Spleen (tissue), 11 donors: ENCODE results near the gene P2RY11. TPM values are rescaled to one million over a fixed set of nuclear protein-coding genes. Genes with fewer than 3 reads are reported as not detected.

Source experiments
- DNase-seq: peaks from one replicate; pipeline ENCODE4 v3.0.0-alpha.2; 2020
- H3K27ac ChIP-seq, 8 donors: fragments of 200-600 bp; sonication (generic) in 7 of 8; 1 replicate in 4 of 8; 2 replicates in 4 of 8; pipeline versions ENCODE4 v1.5.0 to v1.8.0; 2016 to 2021; ENCODE audit warnings: inconsistent platforms in 4 of 8, mild to moderate bottlenecking in 4 of 8, moderate library complexity in 1 of 8
- H3K27me3 ChIP-seq, 7 donors: fragments of 200-600 bp; sonication (generic) in 6 of 7; replicated peaks in 1 of 7; 1 replicate in 4 of 7; 2 replicates in 3 of 7; pipeline versions ENCODE4 v1.5.0 to v1.8.0; 2016 to 2021; ENCODE audit warnings: inconsistent platforms in 3 of 7, mild to moderate bottlenecking in 1 of 7
- H3K36me3 ChIP-seq, 6 donors: fragments of 200-600 bp; sonication (generic) in 5 of 6; 1 replicate in 4 of 6; 2 replicates in 2 of 6; pipeline versions ENCODE4 v1.5.0 to v1.8.0; 2016 to 2021; ENCODE audit warnings: inconsistent platforms in 2 of 6
- H3K4me1 ChIP-seq, 6 donors: fragments of 200-600 bp; sonication (generic) in 5 of 6; 1 replicate in 3 of 6; 2 replicates in 3 of 6; pipeline versions ENCODE4 v1.5.0 to v1.8.0; 2016 to 2021; ENCODE audit warnings: inconsistent platforms in 3 of 6
- H3K4me3 ChIP-seq, 8 donors: fragments of 200-600 bp; sonication (generic) in 7 of 8; 1 replicate in 4 of 8; 2 replicates in 4 of 8; pipeline versions ENCODE4 v1.5.0 to v1.8.0; 2016 to 2021; ENCODE audit warnings: inconsistent platforms in 4 of 8, mild to moderate bottlenecking in 4 of 8, moderate library complexity in 2 of 8
- H3K9me3 ChIP-seq, 8 donors: fragments of 200-600 bp; sonication (generic) in 7 of 8; 1 replicate in 4 of 8; 2 replicates in 4 of 8; pipeline versions ENCODE4 v1.5.0 to v1.8.0; 2016 to 2021; ENCODE audit warnings: inconsistent platforms in 4 of 8
- CTCF ChIP-seq, 11 experiments: fragments of 200-600 bp in 7 of 11; fragments of 450-650 bp in 4 of 11; sonication (generic) in 4 of 11; IDR thresholded peaks in 8 of 11; conservative IDR thresholded peaks in 3 of 11; 1 replicate in 7 of 11; 2 replicates in 4 of 11; pipeline versions ENCODE4 v1.4.0 to v1.8.0; 2016 to 2021; ENCODE audit warnings: antibody characterized with exemption in 11 of 11, inconsistent platforms in 4 of 11, mild to moderate bottlenecking in 1 of 11
- POLR2A ChIP-seq, 3 donors: fragments of 450-650 bp; IDR thresholded peaks; one replicate each; pipeline ENCODE4 v1.5.1; 2017; ENCODE audit warnings: antibody characterized with exemption in 3 of 3, mild to moderate bottlenecking in 1 of 3
- POLR2AphosphoS5 ChIP-seq, 3 donors: sonication (generic); formaldehyde crosslinking; IDR thresholded peaks; one replicate each; pipeline ENCODE4 v1.5.1; 2017; ENCODE audit warnings: antibody characterized with exemption in 3 of 3
- WGBS, 5 donors: extraction: QIAGEN DNeasy Blood & Tissue Kit in 3 of 5; methylation state at CpG; one replicate each; pipeline versions ENCODE4 v1.1.5 to v1.1.7; 2013 to 2018; 5-methylcytosine and 5-hydroxymethylcytosine counted together
- intact Hi-C: fragments of 100-400 bp; cut with DNase I; formaldehyde crosslinking; loops from one replicate; pipeline ENCODE4 v1.15.0; 2023; ENCODE audit warnings: low total_unique reads
- polyA plus RNA-seq, 3 donors: library from polyadenylated mRNA; stranded (reverse); fragments of 200-250 nt; gene quantifications; one replicate each; pipeline ENCODE4 v1.2.1, GENCODE V29; 2013
- total RNA-seq, 7 donors: library from RNA; depleted of rRNA in 3 of 7; stranded (reverse); fragments of >200 nt in 3 of 7; fragmentation: NEBNext Ultra II Directional in 4 of 7; extraction: Animal tissue kit (Norgen Biotek cat#: 25700) in 4 of 7; gene quantifications; one replicate each; pipeline versions ENCODE4 v1.1.0 to v1.2.1, GENCODE V29; 2016 to 2021
- donor health status: healthy with polysubstance abuse.
- donor health status: DM: no; HTN: no; CAD: no; lungs with moderate emphysema.
- donor health status: DM: no; HTN: no; CAD: no.
- donor health status: Bipolar disorder and iron deficiency.
- donor health status: healthy.
- donor health status: DM: no; HTN: no; CAD: no.
- donor health status: DM: yes; HTN: yes; CAD: no.

The P2RY11 gene
- total and polyA plus RNA-seq, 10 donors: 7.9 to 24.2 (median 16.9) TPM

DNA sequence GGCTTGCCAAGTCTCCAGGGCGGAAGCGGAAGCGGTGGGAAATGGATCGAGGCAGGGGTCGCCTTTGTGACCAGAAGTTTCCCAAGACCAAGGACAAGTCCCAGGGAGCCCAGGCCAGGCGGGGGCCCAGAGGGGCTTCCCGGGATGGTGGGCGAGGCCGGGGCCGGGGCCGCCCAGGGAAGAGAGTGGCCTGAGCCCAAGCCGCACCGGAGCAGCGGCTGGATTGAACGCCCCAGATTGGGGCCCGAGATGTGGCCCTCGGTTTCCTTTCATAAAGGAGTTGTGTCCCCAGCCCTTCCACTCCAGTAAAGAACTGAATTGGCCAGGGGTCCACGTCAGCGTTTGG is 548 bp upstream of the P2RY11 start:
- no peaks in the 10 kb centered on the region for H3K27me3 ChIP-seq
- 73 to 89% (median 84%) methylated on average over 5 to 19 of the region's 19 CpGs for WGBS, 5 donors
- DNase-seq: no peak
- peaks cover 29 to 99% (median 70%) of the 10 kb centered on the region in 6 donors for H3K4me1 ChIP-seq
- intact Hi-C loops: loop anchor here (10.0 kb wide), 1 partner anchor 144 kb away; the partner anchor contains the start of gene MRPL4
- H3K9me3 ChIP-seq: no peaks in the 10 kb centered on the region
- H3K27ac ChIP-seq: peak overlapping the region in 6 of 8 donors; percentile 2 to 87 (median 67)
- peak overlapping the region in 3 of 8 donors; percentile 25 to 60 (median 29) for H3K4me3 ChIP-seq
- TF ChIP-seq CTCF (IDR thresholded peaks at IDR 0.05 in 8 of 11, conservative IDR thresholded peaks at IDR 0.05 in 3 of 11) (no peak), POLR2AphosphoS5 (IDR thresholded peaks at IDR 0.05) (no peak), POLR2A (IDR thresholded peaks at IDR 0.05) (no peak)
- H3K36me3 ChIP-seq: peaks cover 9 to 71% (median 67%) of the 10 kb centered on the region in 6 donors

DNA sequence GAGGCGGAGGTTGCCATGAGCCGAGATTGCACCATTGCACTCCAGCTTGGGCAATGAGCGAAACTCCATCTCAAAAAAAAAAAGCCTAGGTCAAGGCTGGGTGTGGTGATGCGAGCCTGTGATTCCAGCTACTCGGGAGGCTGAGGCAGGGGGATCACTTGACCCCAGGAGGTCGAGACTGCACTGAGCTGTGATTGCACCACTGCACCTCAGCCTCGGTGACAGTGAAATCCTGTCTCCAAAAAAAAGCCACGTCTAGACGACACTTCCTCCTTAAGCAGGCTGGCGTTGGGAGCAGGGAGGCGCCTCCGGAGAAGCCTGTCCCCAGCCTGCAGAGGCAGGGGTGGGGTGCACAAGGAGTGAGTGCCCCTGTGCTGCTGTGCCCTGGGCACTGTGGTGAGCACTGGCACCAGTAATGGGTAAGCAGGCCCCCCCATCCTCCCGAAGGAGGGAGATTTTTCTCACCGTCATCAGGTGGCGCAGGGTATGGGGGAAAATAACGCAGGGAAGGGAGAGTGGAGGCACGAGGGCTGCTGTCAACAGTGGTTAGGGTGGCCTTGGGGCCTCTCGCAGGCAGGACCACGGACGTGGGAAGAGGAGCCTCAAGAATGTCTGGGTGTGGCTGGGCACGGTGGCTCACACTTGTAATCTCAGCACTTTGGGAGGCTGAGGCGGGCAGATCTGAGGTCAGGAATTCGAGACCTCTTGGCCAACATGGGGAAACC is 706 bp downstream of the P2RY11 start:
- Histone ChIP-seq H3K27ac (peak overlapping the region; percentile 35 to 87 (median 63)), H3K4me1 (peaks cover 26 to 100% (median 61%) of the 10 kb centered on the region in 6 donors), H3K4me3 (peak overlapping the region in 6 of 8 donors; percentile 16 to 60 (median 22)), H3K9me3 (no peaks in the 10 kb centered on the region), H3K36me3 (peaks cover 9 to 83% (median 79%) of the 10 kb centered on the region in 6 donors), H3K27me3 (no peaks in the 10 kb centered on the region)
- no peak for DNase-seq
- 25 to 51% (median 32%) methylated on average over 21 to 23 of the region's 23 CpGs for WGBS, 5 donors
- intact Hi-C loops: loop anchor here (10.0 kb wide), 1 partner anchor 143 kb away; the partner anchor contains the start of gene MRPL4
- TF ChIP-seq POLR2A (IDR thresholded peaks at IDR 0.05): no peak
- TF ChIP-seq POLR2AphosphoS5 (IDR thresholded peaks at IDR 0.05): peak; percentile 49 to 73 (median 56)
- peak in 1 of 11 experiments; percentile 1 for TF ChIP-seq CTCF (IDR thresholded peaks at IDR 0.05 in 8 of 11, conservative IDR thresholded peaks at IDR 0.05 in 3 of 11)

DNA sequence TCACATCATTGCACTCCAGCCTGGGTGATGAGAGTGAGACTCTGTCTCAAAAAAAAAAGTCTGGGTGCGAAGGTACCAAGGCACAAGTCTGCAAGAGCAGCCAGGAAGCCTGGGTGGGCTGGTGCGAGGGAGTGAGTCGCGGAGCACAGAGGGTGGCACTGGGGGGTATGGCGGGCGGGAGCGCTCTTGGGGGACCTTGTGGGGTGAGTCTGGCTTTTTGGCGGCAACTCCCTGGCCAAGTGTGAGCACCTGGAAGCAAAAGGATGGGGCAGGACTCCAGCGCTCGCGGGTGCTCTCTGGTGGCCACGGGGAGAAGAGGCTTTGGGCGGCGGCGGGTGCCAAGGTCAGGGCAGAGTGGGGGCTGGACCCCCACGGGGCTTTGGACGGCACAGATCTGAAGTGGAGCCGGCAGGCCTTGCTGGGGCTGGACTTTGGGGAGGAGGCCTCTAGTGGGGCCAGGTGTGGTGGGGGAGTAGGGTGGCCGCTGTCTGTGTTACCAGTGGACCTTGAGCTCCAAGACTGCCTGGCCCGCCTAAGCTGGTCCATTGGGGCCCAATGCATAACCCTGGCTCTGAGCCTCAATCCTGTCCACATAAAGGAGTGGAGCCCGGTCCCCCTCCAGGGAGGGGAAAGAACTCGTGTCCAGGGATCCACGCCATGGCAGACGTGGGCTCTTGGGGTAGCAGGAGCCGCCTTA is 1.6 kb downstream of the P2RY11 start:
- Histone ChIP-seq H3K9me3 (no peaks in the 10 kb centered on the region), H3K4me3 (peak overlapping the region in 5 of 8 donors; percentile 19 to 60 (median 25)), H3K27me3 (no peaks in the 10 kb centered on the region), H3K27ac (peak overlapping the region; percentile 35 to 87 (median 63)), H3K4me1 (peaks cover 22 to 100% (median 59%) of the 10 kb centered on the region in 6 donors), H3K36me3 (peaks cover 9 to 83% (median 79%) of the 10 kb centered on the region in 6 donors)
- DNase-seq: peak; percentile 89
- 25 to 35% (median 28%) methylated on average over 22 to 25 of the region's 25 CpGs for WGBS, 5 donors
- intact Hi-C loops: loop anchor here (10.0 kb wide), 1 partner anchor 142 kb away; the partner anchor contains the start of gene MRPL4
- TF ChIP-seq CTCF (IDR thresholded peaks at IDR 0.05 in 8 of 11, conservative IDR thresholded peaks at IDR 0.05 in 3 of 11) (peak; percentile 36 to 74 (median 66)), POLR2AphosphoS5 (IDR thresholded peaks at IDR 0.05) (peak; percentile 31 to 46 (median 39)), POLR2A (IDR thresholded peaks at IDR 0.05) (no peak)
